ENCODE measurements around the gene TAX1BP1.

The TAX1BP1 gene

GRCh38 chr7:27700501-27700900 lies 39.5 kb upstream of the TAX1BP1 start:
- TF ChIP-seq, protein P1, sequence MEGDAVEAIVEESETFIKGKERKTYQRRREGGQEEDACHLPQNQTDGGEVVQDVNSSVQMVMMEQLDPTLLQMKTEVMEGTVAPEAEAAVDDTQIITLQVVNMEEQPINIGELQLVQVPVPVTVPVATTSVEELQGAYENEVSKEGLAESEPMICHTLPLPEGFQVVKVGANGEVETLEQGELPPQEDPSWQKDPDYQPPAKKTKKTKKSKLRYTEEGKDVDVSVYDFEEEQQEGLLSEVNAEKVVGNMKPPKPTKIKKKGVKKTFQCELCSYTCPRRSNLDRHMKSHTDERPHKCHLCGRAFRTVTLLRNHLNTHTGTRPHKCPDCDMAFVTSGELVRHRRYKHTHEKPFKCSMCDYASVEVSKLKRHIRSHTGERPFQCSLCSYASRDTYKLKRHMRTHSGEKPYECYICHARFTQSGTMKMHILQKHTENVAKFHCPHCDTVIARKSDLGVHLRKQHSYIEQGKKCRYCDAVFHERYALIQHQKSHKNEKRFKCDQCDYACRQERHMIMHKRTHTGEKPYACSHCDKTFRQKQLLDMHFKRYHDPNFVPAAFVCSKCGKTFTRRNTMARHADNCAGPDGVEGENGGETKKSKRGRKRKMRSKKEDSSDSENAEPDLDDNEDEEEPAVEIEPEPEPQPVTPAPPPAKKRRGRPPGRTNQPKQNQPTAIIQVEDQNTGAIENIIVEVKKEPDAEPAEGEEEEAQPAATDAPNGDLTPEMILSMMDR (conservative IDR thresholded peaks at IDR 0.05; ENCODE audit: control insufficient read depth, insufficient read depth, low read depth, low read length): no peak
- DNase-seq (ENCODE audit: low read depth): no peak
- H3K4me3 ChIP-seq (ENCODE audit: control insufficient read depth, low read depth, low read length): no peak overlapping the region

- H3K4me3 ChIP-seq (ENCODE audit: control insufficient read depth, low read depth, low read length): no peak overlapping the region
- no peak for DNase-seq (ENCODE audit: low read depth)
- TF ChIP-seq, protein P1 (conservative IDR thresholded peaks at IDR 0.05; ENCODE audit: control insufficient read depth, insufficient read depth, low read depth, low read length): no peak
Measured at GRCh38 chr7:27703181-27703580, 36.8 kb upstream of the TAX1BP1 start.

GRCh38 chr7:27704422-27705199 lies 35.4 kb upstream of the TAX1BP1 start:
- TF ChIP-seq, protein P1 (conservative IDR thresholded peaks at IDR 0.05; ENCODE audit: control insufficient read depth, insufficient read depth, low read depth, low read length): no peak
- H3K4me3 ChIP-seq (ENCODE audit: control insufficient read depth, low read depth, low read length): no peak overlapping the region
- DNase-seq (ENCODE audit: low read depth): peak; percentile 27

DNA sequence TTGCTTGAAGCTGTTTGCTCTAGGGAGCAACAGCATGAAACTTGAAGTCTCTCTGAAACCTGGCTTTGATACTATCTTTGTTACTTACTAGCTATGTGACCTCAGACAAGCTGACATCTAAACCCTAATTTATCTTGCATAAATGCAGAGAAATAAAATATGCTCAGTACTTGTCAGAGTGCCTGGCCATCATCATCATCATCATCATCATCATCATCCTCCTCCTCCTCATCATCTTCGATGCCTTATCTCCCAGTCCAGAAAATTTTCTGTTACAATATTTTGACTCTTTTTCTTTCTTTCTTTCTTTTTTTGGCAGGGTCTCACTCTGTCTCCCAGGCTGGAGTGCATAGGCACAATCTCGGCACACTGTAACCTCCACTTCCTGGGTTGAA lies 34.8 kb upstream of the TAX1BP1 start:
- no peak overlapping the region for H3K4me3 ChIP-seq (ENCODE audit: control insufficient read depth, low read depth, low read length)
- TF ChIP-seq, protein P1 (conservative IDR thresholded peaks at IDR 0.05; ENCODE audit: control insufficient read depth, insufficient read depth, low read depth, low read length): no peak
- DNase-seq (ENCODE audit: low read depth): no peak

GRCh38 chr7:27708485-27708884 lies 31.5 kb upstream of the TAX1BP1 start:
- DNase-seq (ENCODE audit: low read depth): no peak
- no peak overlapping the region for H3K4me3 ChIP-seq (ENCODE audit: control insufficient read depth, low read depth, low read length)
- TF ChIP-seq, protein P1 (conservative IDR thresholded peaks at IDR 0.05; ENCODE audit: control insufficient read depth, insufficient read depth, low read depth, low read length): no peak

DNA sequence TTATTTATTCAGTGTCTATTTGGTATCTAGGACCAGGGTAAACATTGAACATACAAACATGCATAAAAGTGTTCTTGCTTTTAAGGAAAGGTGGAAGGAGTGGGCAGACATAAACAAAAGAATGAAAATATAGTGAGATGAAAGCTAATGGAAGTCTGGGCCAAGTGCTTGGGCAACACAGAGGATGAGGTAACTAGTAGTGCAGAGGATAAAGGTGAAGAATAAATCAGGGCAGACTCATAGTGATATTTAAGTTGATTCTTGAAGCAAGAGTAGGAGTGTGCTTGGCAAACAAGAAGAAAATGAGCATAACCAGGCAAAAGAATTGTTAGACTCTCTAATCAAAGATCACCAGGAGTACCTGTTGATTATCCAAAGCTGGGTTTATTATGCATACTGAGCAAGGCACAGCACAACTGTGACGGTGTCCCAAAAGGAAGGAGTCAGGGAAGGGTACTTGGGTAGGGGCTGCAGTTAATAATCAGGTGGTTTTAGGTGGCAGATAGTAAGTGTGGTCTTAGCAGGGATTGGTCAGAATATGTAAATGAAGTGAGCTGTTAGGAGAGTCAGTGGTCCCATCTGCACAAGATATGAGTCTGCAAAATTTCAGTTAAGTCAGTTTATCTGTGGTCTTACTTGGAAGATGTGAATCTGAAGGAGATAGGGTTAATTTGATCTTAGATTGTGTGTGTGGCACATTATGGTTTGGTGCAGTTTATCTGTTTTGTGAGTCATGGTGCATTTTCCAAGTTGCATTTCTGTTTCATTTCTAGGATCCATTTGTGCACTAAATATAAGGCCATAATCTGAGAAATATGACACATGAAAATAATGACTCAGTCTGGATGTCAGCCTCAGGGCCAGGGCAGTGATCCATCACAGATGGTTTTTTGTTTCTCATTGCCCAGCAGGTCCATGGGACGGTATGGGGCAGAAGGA lies 30.6 kb upstream of the TAX1BP1 start:
- TF ChIP-seq, protein P1 (conservative IDR thresholded peaks at IDR 0.05; ENCODE audit: control insufficient read depth, insufficient read depth, low read depth, low read length): no peak
- DNase-seq (ENCODE audit: low read depth): peak; percentile 77
- H3K4me3 ChIP-seq (ENCODE audit: control insufficient read depth, low read depth, low read length): no peak overlapping the region

All from fibroblast of mammary gland (primary cell).